Measurements from ENCODE around the gene CNTNAP5. TPM values are rescaled to one million over a fixed set of nuclear protein-coding genes. Genes with fewer than 3 reads are reported as not detected.
"Not testable (repeated sequence)": the region's sequence is repeated elsewhere in the genome, so short reads cannot be mapped to it uniquely, and the experiment has no call there.

CNTNAP5 gene
- polyA plus RNA-seq, 1 experiment = not detected

DNA sequence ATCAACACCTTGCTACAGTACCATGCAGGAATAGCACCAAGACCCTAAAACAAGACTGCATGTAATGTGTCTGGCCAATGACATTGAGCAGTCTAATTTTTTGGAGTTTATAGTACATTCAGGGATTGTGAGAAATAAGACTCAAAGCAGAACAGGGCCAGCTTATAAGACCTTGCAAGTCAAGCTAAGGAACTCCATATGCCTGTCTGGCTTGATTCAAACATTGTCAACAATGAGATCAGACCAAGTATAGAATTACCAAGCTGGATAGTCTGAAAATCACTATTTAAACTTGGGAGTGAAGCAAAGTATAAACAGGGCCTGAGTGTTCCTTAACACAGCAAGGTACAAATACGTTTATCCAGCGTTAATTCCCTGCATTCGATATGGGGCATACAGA, 370.9 kb downstream of the CNTNAP5 start:
- Histone ChIP-seq H3K4me3 (ENCODE audit: low read depth, low read length) (no peak overlapping the region), H3K27me3 (ENCODE audit: control insufficient read depth, insufficient read depth, low read length) (no peaks in the 10 kb centered on the region), H3K36me3 (ENCODE audit: control insufficient read depth, insufficient read depth, low read length) (no peaks in the 10 kb centered on the region)
- ChIA-PET POLR2A (no interaction called here), CTCF (no interaction called here)
- no peak for TF ChIP-seq CTCF (IDR thresholded peaks at IDR 0.05; ENCODE audit: insufficient read depth, low read depth, low read length)
- DNase-seq (ENCODE audit: low read depth) = no peak

GRCh38 chr2:124402274-124402673, 377.2 kb downstream of the CNTNAP5 start:
- no peak for TF ChIP-seq CTCF (IDR thresholded peaks at IDR 0.05; ENCODE audit: insufficient read depth, low read depth, low read length)
- POLR2A ChIA-PET = no interaction called here
- no peaks in the 10 kb centered on the region for H3K27me3 ChIP-seq (ENCODE audit: control insufficient read depth, insufficient read depth, low read length)
- DNase-seq (ENCODE audit: low read depth) = no peak
- CTCF ChIA-PET = no interaction called here
- H3K36me3 ChIP-seq (ENCODE audit: control insufficient read depth, insufficient read depth, low read length) = no peaks in the 10 kb centered on the region
- H3K4me3 ChIP-seq (ENCODE audit: low read depth, low read length) = no peak overlapping the region

DNA sequence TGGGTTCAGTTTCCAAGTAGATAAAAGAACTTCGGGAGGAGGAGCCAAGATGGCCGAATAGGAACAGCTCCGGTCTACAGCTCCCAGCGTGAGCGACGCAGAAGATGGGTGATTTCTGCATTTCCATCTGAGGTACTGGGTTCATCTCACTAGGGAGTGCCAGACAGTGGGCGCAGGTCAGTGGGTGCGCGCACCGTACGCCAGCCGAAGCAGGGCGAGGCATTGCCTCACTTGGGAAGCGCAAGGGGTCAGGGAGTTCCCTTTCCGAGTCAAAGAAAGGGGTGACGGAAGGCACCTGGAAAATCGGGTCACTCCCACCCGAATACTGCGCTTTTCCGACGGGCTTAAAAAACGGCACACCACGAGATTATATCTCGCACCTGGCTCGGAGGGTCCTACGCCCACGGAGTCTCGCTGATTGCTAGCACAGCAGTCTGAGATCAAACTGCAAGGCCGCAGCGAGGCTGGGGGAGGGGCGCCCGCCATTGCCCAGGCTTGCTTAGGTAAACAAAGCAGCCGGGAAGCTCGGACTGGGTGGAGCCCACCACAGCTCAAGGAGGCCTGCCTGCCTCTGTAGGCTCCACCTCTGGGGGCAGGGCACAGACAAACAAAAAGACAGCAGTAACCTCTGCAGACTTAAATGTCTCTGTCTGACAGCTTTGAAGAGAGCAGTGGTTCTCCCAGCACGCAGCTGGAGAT, 382.9 kb downstream of the CNTNAP5 start:
- H3K27me3 ChIP-seq (ENCODE audit: control insufficient read depth, insufficient read depth, low read length); CTCF ChIA-PET; DNase-seq (ENCODE audit: low read depth); H3K4me3 ChIP-seq (ENCODE audit: low read depth, low read length); H3K36me3 ChIP-seq (ENCODE audit: control insufficient read depth, insufficient read depth, low read length); POLR2A ChIA-PET: not testable (repeated sequence)

- DNase-seq (ENCODE audit: low read depth) = no peak
- TF ChIP-seq CTCF (IDR thresholded peaks at IDR 0.05; ENCODE audit: insufficient read depth, low read depth, low read length) = no peak
- Histone ChIP-seq H3K36me3 (ENCODE audit: control insufficient read depth, insufficient read depth, low read length) (no peaks in the 10 kb centered on the region), H3K27me3 (ENCODE audit: control insufficient read depth, insufficient read depth, low read length) (no peaks in the 10 kb centered on the region), H3K4me3 (ENCODE audit: low read depth, low read length) (no peak overlapping the region)
- POLR2A ChIA-PET = no interaction called here
- CTCF ChIA-PET = no interaction called here
Measured at GRCh38 chr2:124424074-124424473, 399.0 kb downstream of the CNTNAP5 start.

DNA sequence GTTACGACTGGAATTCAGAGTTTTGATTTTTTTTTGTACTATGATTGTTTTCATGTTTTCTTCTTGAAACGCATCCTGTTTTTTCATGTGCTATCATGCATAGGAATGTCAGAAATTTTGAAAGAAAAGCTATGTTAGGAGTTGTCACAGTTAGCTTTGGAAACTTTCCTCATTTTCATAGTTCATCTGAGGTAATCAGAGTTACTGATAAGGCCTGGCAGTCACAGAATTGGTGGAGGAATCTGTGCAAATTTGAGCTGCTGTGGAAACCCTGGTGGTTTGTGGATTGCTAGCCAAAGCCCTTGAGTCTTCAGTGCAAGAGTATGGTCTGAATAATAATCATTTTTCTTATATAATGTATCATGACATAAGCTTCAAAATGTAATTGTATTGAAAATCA, 401.0 kb downstream of the CNTNAP5 start:
- no peaks in the 10 kb centered on the region for H3K27me3 ChIP-seq (ENCODE audit: control insufficient read depth, insufficient read depth, low read length)
- TF ChIP-seq CTCF (IDR thresholded peaks at IDR 0.05; ENCODE audit: insufficient read depth, low read depth, low read length) = no peak
- CTCF ChIA-PET = no interaction called here
- no peak overlapping the region for H3K4me3 ChIP-seq (ENCODE audit: low read depth, low read length)
- no peak for DNase-seq (ENCODE audit: low read depth)
- POLR2A ChIA-PET = no interaction called here
- no peaks in the 10 kb centered on the region for H3K36me3 ChIP-seq (ENCODE audit: control insufficient read depth, insufficient read depth, low read length)

GRCh38 chr2:124426625-124427024, 401.5 kb downstream of the CNTNAP5 start:
- TF ChIP-seq CTCF (IDR thresholded peaks at IDR 0.05; ENCODE audit: insufficient read depth, low read depth, low read length) = no peak
- CTCF ChIA-PET = no interaction called here
- POLR2A ChIA-PET = no interaction called here
- H3K36me3 ChIP-seq (ENCODE audit: control insufficient read depth, insufficient read depth, low read length) = no peaks in the 10 kb centered on the region
- no peak overlapping the region for H3K4me3 ChIP-seq (ENCODE audit: low read depth, low read length)
- no peak for DNase-seq (ENCODE audit: low read depth)
- H3K27me3 ChIP-seq (ENCODE audit: control insufficient read depth, insufficient read depth, low read length) = no peaks in the 10 kb centered on the region

Data from BJ (cell line).